A375 (cell line): Measurements from ENCODE around the gene SMIM3. TPM values are rescaled to one million over a fixed set of nuclear protein-coding genes. Genes with fewer than 3 reads are reported as not detected.

Experiments
- total RNA-seq: library from RNA; depleted of rRNA; stranded (reverse); fragments of >200 nt; shearing (Covaris generic); gene quantifications from 2 replicates; pipeline ENCODE4 v1.2.3, GENCODE V29; 2014; rRNA removed

The SMIM3 gene
- total RNA-seq, result 2.9 and 5.3 TPM in 2 replicates

GRCh38 chr5:150778517-150779396 is at the start of gene SMIM3:
TSS of gene SMIM3 (plus strand) at chr5:150778757. CDS start at chr5:150795441, 16,684 bp downstream.

GRCh38 chr5:150758531-150759333 is 19.8 kb upstream of the SMIM3 start, which contains the start of gene DCTN4:
TSS of gene DCTN4 (minus strand) at chr5:150759017. CDS start at chr5:150758993, 24 bp downstream.

GRCh38 chr5:150846308-150846653 is 67.7 kb downstream of the SMIM3 start, which contains the start of gene IRGM:
TSS of gene IRGM (plus strand) at chr5:150846521. CDS start at chr5:150848124, 1,603 bp downstream.

Other genes starting within 250 kb of the SMIM3 start
- 4.1 and 4.7 TPM in 2 replicates for gene SYNPO, start 138.1 kb upstream of the SMIM3 start, total RNA-seq
- gene MYOZ3, start 117.5 kb upstream of the SMIM3 start, total RNA-seq, result not detected in 2 replicates
- gene RBM22, start 77.7 kb upstream of the SMIM3 start, total RNA-seq, result 43.1 and 47.6 TPM in 2 replicates
- 34.5 and 39.9 TPM in 2 replicates for gene DCTN4, start 19.7 kb upstream of the SMIM3 start, total RNA-seq
- gene IRGM, start 67.8 kb downstream of the SMIM3 start, total RNA-seq, result not detected in 2 replicates
- gene ZNF300, start 126.2 kb downstream of the SMIM3 start, total RNA-seq, result 20.0 and 20.8 TPM in 2 replicates
- 4.5 and 5.0 TPM in 2 replicates for gene GPX3, start 241.8 kb downstream of the SMIM3 start, total RNA-seq